SK-N-MC (cell line): Measurements from ENCODE around the gene PSORS1C1.

Experiments used
- DNase-seq: peaks from one replicate; pipeline ENCODE4 v3.0.0-alpha.2; 2011; ENCODE audit warnings: low read depth, low spot score
- H3K27ac ChIP-seq: fragments of 200-600 bp; sonication (generic); 2 replicates; pipeline ENCODE4 v1.5.1; 2016; ENCODE audit warnings: mixed run types
- H3K36me3 ChIP-seq: fragments of 200-600 bp; sonication (generic); 2 replicates; pipeline ENCODE4 v1.6.1; 2017; ENCODE audit warnings: antibody characterized with exemption, low read length, mixed read lengths; ENCODE audit not compliant: insufficient read depth
- H3K4me3 ChIP-seq: fragments of 200-600 bp; sonication (generic); 2 replicates; pipeline ENCODE4 v1.5.1; 2016
- H3K9ac ChIP-seq: fragments of 200-600 bp; sonication (generic); 2 replicates; pipeline ENCODE4 v1.8.0; 2017; ENCODE audit warnings: mixed run types, mixed read lengths; ENCODE audit not compliant: insufficient read length
- H3K9me3 ChIP-seq: fragments of 200-600 bp; sonication (generic); 2 replicates; pipeline ENCODE4 v1.6.1; 2017; ENCODE audit warnings: low read depth, mild to moderate bottlenecking, antibody characterized with exemption, low read length, moderate library complexity, mixed read lengths
- EZH2 ChIP-seq: fragments of 200-600 bp; sonication (generic); IDR thresholded peaks from one replicate; pipeline ENCODE4 v1.6.1; 2017; ENCODE audit warnings: antibody characterized with exemption
- FOXP2 ChIP-seq: optimal IDR thresholded peaks from 2 replicates; pipeline ENCODE3; 2011; ENCODE audit warnings: mild to moderate bottlenecking, moderate library complexity; ENCODE audit not compliant: insufficient read depth; ENCODE audit errors: extremely low read length, control extremely low read depth
- POLR2AphosphoS5 ChIP-seq: IDR thresholded peaks from 2 replicates; pipeline ENCODE4 v1.6.1; 2012; ENCODE audit warnings: mild to moderate bottlenecking, low read depth, low read length, borderline replicate concordance

PSORS1C1 gene

DNA sequence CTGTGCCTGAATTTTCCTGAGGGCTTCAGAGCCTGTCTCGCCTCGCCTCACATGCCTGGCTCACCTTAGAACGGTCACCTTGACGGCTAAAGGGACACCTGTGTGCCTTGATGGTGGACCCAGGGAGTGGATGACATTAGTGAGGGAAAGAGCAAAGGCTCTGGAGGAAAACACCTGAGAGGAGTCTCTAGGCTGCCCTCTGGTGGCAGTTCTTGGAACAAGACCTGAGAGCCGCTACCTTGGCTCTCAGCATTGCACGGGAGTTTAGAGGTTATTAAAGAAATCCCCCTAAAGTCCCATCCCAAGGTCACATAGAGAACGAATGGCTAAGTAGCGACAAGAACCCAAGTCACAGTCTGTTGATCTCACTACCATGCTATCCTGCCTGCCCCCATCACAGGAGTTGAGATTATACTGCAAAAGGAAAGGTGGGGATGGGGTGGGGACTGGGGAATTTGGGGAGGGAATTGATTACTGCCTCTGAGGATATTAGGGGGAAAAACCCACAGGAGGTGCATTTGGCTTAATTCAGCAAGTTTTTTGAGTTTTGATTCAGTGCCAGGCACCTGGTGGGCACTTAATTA, 13.6 kb downstream of the PSORS1C1 start:
- Histone ChIP-seq H3K27ac (no peak overlapping the region), H3K36me3 (no peaks in the 10 kb centered on the region), H3K9me3 (no peaks in the 10 kb centered on the region), H3K9ac (no peak overlapping the region), H3K4me3 (no peak overlapping the region)
- DNase-seq, result no peak
- no peak for TF ChIP-seq FOXP2
- no peak for TF ChIP-seq POLR2AphosphoS5
- no peak for TF ChIP-seq EZH2

DNA sequence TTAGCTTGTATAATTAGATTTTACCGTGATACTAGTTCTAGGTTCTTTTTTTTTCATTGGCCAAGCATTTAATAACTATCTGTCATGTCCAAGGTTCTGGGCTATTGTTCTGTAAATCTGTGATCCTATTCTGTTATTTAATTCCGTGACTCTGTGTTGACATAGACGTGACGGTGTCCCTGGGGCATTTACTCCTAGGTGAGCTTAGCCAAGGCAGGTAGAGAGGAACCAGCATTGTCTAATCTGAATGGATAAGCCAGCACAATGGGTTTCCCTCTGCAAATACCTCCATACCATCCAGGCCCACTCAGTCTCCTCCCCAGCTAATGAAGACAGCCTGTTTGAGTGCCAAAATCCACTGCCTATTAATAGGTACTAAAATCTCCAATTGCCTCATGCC, 14.5 kb downstream of the PSORS1C1 start:
- Histone ChIP-seq H3K27ac (no peak overlapping the region), H3K36me3 (no peaks in the 10 kb centered on the region), H3K9ac (no peak overlapping the region), H3K9me3 (no peaks in the 10 kb centered on the region), H3K4me3 (no peak overlapping the region)
- no peak for DNase-seq
- TF ChIP-seq EZH2, result no peak
- no peak for TF ChIP-seq FOXP2
- TF ChIP-seq POLR2AphosphoS5, result no peak

DNA sequence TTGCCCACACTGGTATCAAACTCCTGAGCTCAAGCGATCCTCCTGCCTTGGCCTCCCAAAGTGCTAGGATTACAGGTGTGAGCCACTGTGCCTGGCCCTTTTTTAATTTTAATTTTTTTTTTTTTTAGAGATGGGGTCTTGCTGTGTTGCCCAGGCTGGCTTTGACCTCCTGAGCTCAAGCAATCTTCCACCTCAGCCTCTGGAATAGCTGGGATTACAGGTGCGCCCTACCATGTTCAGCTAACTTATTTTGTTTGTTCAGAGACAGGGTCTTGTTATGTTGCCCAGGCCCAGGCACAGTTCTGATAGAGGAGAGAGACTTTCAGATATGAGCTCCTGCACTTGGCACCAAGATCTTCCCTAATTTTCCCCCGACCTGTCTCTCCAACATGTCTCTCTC, 16.2 kb downstream of the PSORS1C1 start:
- Histone ChIP-seq H3K4me3 (no peak overlapping the region), H3K27ac (no peak overlapping the region), H3K9me3 (no peaks in the 10 kb centered on the region), H3K36me3 (no peaks in the 10 kb centered on the region), H3K9ac (no peak overlapping the region)
- DNase-seq, result no peak
- TF ChIP-seq POLR2AphosphoS5, result no peak
- TF ChIP-seq FOXP2, result no peak
- TF ChIP-seq EZH2, result no peak

DNA sequence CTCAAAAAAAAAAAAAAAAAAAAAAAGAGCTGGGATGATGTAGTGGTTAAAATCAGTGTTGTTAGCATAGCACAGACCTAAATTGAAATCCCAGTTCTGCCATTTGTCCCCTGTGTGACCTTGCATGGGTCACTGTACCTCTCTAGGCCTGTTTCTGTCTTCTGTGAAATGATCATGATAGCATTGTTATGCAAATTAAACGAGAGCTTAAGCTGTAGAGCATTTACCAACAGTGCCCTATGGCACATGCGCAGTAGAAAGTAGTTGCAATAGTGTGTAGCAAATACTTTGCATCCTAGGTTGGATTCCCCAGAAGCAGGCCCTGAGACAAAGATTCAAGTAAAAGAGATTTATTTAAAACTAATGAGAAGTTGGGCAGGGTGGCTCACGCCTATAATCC, 17.0 kb downstream of the PSORS1C1 start:
- H3K9me3 ChIP-seq, result no peaks in the 10 kb centered on the region
- TF ChIP-seq POLR2AphosphoS5 (no peak), FOXP2 (no peak), EZH2 (no peak)
- no peak overlapping the region for H3K9ac ChIP-seq
- H3K36me3 ChIP-seq, result no peaks in the 10 kb centered on the region
- H3K4me3 ChIP-seq, result no peak overlapping the region
- no peak overlapping the region for H3K27ac ChIP-seq
- no peak for DNase-seq

DNA sequence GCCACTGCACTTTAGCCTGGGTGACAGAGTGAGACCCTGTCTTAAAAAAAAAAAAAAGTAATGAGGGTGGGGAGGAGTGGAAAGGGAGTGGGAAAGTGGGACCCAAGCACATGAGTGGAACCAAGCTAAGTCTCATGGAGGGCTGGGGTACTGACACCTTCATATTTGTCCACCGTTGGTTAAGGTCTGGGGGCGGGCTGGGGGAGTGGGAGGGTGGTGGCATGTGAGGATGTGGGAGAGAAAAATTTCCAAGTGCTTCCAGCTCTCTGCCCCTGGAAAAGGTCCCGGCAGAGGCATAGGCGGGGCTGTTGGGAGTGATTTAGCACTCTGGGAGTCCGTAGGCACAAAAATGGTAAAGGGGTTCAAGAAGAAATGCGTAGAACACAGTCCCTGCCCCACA, 18.2 kb downstream of the PSORS1C1 start:
- no peak for DNase-seq
- Histone ChIP-seq H3K4me3 (no peak overlapping the region), H3K9me3 (no peaks in the 10 kb centered on the region), H3K27ac (no peak overlapping the region), H3K36me3 (no peaks in the 10 kb centered on the region), H3K9ac (no peak overlapping the region)
- TF ChIP-seq EZH2, result no peak

DNA sequence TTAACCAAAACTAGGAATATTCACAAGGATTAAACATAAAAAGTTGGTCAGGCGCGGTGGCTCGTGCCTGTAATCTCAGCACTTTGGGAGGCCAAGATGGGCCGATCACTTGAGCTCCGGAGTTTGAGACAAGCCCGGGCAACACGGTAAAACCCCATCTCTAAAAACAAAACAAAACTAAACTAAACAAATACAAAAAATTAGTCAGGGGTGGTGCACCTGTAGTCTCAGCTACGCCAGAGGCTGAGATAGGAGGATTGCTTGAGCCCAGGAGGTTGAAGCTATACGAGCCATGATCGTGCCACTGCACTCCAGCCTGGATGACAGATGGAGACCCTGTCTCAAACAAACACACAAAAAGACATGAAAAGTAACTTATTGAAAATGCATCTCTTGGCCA, 21.1 kb downstream of the PSORS1C1 start:
- Histone ChIP-seq H3K27ac (no peak overlapping the region), H3K9ac (no peak overlapping the region), H3K4me3 (no peak overlapping the region), H3K9me3 (no peaks in the 10 kb centered on the region), H3K36me3 (no peaks in the 10 kb centered on the region)
- DNase-seq, result no peak
- TF ChIP-seq POLR2AphosphoS5, result no peak
- no peak for TF ChIP-seq FOXP2
- no peak for TF ChIP-seq EZH2

DNA sequence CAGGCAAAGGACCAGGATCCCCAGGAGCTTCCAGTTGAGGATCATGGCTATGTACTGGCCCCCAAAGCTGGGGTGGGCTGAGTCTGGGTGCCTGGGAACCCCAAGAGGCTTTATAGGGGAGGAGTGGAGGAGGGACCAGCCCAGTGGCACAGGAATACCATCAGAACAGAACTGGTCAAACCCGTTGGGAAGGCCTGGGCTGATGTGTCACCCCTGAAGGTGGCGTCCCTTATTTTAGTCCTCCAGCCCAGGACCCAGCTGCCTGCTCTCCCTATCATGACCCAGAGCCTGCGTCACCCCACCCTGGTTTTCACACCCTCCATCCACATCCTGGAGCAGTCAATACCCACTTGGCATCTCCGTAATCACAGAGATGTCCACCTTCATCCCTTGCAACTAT, 24.4 kb downstream of the PSORS1C1 start, which contains the start of gene PSORS1C2:
Gene PSORS1C2 (minus strand): TSS at position 85 of the 400 bp plus-strand sequence. CDS start 40 bp downstream, at position 45.
- Histone ChIP-seq H3K4me3 (peak within 1 kb of the TSS; percentile 70), H3K27ac (no peak within 1 kb of the TSS), H3K9ac (no peak within 1 kb of the TSS), H3K36me3 (peaks cover 8% of the 10 kb centered on the region; the same call in 1 of the 2 replicates), H3K9me3 (no peaks in the 10 kb centered on the region)
- no peak for DNase-seq
- TF ChIP-seq EZH2 (no peak), POLR2AphosphoS5 (no peak), FOXP2 (no peak)

DNA sequence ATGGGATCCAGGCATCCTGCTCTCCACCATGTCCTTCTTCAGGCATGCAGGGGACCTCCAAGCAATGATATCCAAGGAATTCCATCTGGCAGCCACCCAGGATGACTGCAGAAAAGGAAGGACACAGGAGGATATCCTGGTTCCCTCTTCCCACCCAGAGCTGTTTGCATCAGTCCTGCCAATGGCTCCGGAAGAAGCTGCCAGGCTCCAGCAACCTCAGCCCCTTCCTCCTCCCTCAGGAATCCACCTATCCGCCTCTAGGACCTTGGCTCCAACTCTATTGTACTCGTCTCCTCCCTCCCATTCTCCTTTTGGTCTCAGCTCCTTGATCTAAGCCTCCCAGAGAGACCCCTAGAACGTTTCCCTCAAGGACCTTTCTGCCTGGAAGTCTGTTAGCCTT, 25.0 kb downstream of the PSORS1C1 start:
- TF ChIP-seq FOXP2 (no peak), POLR2AphosphoS5 (no peak), EZH2 (no peak)
- peaks cover 8% of the 10 kb centered on the region; the same call in 1 of the 2 replicates for H3K36me3 ChIP-seq
- no peak overlapping the region for H3K9ac ChIP-seq
- no peaks in the 10 kb centered on the region for H3K9me3 ChIP-seq
- no peak for DNase-seq
- H3K27ac ChIP-seq, result no peak overlapping the region
- no peak overlapping the region for H3K4me3 ChIP-seq

DNA sequence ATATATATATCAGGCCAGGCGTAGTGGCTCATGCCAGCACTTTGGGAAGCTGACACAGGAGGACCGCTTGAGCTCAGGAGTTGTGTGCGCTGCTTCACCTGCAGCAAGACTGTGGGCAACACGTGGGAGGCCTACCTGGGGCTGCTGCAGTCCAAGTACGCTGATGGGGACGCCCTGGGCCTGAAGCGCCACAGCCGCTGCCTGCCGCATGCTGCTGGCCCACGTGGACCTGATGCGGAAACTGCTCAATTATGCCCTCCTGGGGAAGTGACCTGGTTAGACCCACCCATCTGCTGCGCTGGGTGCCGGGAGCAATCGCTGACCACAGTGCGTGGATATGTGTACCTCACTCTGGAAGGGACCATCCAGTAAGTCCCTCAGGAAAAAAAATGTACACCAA, 26.0 kb downstream of the PSORS1C1 start:
- no peak overlapping the region for H3K27ac ChIP-seq
- no peak overlapping the region for H3K9ac ChIP-seq
- no peaks in the 10 kb centered on the region for H3K9me3 ChIP-seq
- H3K36me3 ChIP-seq, result peaks cover 8% of the 10 kb centered on the region; the same call in 1 of the 2 replicates
- TF ChIP-seq FOXP2, result no peak
- no peak for TF ChIP-seq POLR2AphosphoS5
- TF ChIP-seq EZH2, result no peak
- H3K4me3 ChIP-seq, result no peak overlapping the region
- no peak for DNase-seq
